Upper lobe of right lung (tissue), 1 donor: Measurements from ENCODE around the gene RPS23. TPM values are rescaled to one million over a fixed set of nuclear protein-coding genes. Genes with fewer than 3 reads are reported as not detected.

Source experiments
- ATAC-seq: fragments of 200-7000 bp; cut with Tn5 transposase; one replicate; pipeline ENCODE4 v1.9.1; 2020; ENCODE audit warnings: mild to moderate bottlenecking, moderate library complexity
- DNase-seq: peaks from one replicate; pipeline ENCODE4 v3.0.0-alpha.2; 2020
- H3K27ac ChIP-seq: fragments of 200-600 bp; one replicate; pipeline ENCODE4 v1.8.0; 2022
- H3K27me3 ChIP-seq: fragments of 200-600 bp; one replicate; pipeline ENCODE4 v1.8.0; 2022; ENCODE audit warnings: mild to moderate bottlenecking
- H3K36me3 ChIP-seq: fragments of 200-600 bp; one replicate; pipeline ENCODE4 v1.8.0; 2022
- H3K4me1 ChIP-seq: fragments of 200-600 bp; one replicate; pipeline ENCODE4 v1.8.0; 2022
- H3K4me3 ChIP-seq: fragments of 200-600 bp; one replicate; pipeline ENCODE4 v1.8.0; 2022; ENCODE audit warnings: mild to moderate bottlenecking
- H3K9me3 ChIP-seq: fragments of 200-600 bp; one replicate; pipeline ENCODE4 v1.8.0; 2022
- intact Hi-C: fragments of 100-400 bp; cut with DNase I; formaldehyde crosslinking; loops from one replicate; pipeline ENCODE4 v1.11.0; 2022
- long read RNA-seq: library from polyadenylated mRNA; unstranded; transcript quantifications from one replicate; pipeline ENCODE4 v2.0.0, GENCODE V29; 2021
- total RNA-seq: library from RNA; stranded (reverse); fragmentation: NEBNext Ultra II Directional; extraction: Animal tissue kit (Norgen Biotek cat#: 25700); gene quantifications from one replicate; pipeline ENCODE4 v1.2.1, GENCODE V29; 2021
- TF ChIP-seq, protein P1 (sequence below): fragments of 200-600 bp; IDR thresholded peaks from one replicate; pipeline ENCODE4 v1.8.0; 2022; ENCODE audit warnings: antibody characterized with exemption
- donor health status: DM: no; HTN: yes; CAD: no; lungs with severe emphysema.

Gene RPS23
- total RNA-seq, result 1,379 TPM
- long read RNA-seq, transcript RPS23-201 (4 exons, 3,437 nt), result major isoform, 141 of 161 reads
- long read RNA-seq, partial matches to known transcripts, result 1 of 161 reads
- long read RNA-seq, other reads (novel, unspliced or antisense), result 16 of 161 reads

DNA sequence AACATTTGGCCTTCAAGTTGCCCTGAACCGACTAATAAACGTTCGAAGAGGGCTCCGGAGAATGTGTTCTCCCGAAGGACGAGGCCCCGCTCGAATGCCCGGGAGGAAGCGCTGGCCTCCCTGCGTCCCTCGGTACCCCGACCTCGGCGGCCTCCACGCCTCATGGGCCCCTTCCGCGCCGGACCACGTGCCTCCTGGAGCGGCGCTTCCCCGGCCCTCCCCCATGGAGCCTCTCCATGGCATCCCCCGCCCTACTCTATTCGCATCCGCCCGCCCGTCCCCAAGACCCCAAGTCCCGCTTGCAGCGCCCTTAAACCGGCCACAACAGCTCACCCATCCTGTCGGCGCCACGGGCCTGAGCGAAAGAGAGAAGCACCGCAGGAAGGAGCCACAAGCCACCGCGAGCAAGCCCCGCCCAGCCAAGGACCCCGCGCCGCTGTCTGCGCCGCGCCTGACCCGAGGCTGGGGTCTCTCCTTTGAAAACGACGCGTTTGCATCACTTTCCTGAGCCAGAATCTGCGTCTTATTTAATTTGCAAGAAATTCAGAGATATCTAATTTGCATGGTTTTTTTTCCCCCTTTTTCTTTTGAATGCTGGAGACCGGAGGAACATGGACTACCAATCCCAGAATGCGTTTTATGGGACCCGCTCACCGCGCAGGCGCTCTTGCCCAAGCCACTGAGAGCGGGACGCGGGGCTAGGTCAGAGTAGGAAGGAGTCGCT lies at the start of gene RPS23:
Gene RPS23, minus strand, starts transcription at position 368 of the 724 bp plus-strand sequence. Its CDS starts 31 bp downstream, at position 337.
- no peaks in the 10 kb centered on the region for H3K9me3 ChIP-seq
- H3K4me3 ChIP-seq, result peak within 1 kb of the TSS; percentile 77
- H3K27ac ChIP-seq, result peak within 1 kb of the TSS; percentile 81
- TF ChIP-seq, protein P1, sequence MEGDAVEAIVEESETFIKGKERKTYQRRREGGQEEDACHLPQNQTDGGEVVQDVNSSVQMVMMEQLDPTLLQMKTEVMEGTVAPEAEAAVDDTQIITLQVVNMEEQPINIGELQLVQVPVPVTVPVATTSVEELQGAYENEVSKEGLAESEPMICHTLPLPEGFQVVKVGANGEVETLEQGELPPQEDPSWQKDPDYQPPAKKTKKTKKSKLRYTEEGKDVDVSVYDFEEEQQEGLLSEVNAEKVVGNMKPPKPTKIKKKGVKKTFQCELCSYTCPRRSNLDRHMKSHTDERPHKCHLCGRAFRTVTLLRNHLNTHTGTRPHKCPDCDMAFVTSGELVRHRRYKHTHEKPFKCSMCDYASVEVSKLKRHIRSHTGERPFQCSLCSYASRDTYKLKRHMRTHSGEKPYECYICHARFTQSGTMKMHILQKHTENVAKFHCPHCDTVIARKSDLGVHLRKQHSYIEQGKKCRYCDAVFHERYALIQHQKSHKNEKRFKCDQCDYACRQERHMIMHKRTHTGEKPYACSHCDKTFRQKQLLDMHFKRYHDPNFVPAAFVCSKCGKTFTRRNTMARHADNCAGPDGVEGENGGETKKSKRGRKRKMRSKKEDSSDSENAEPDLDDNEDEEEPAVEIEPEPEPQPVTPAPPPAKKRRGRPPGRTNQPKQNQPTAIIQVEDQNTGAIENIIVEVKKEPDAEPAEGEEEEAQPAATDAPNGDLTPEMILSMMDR, result no peak
- H3K36me3 ChIP-seq, result peaks cover 37% of the 10 kb centered on the region
- peak; percentile 95 for DNase-seq
- H3K27me3 ChIP-seq, result no peaks in the 10 kb centered on the region
- intact Hi-C loops, result no loop called here
- peaks cover 16% of the 10 kb centered on the region for H3K4me1 ChIP-seq
- ATAC-seq, result peak; percentile 98

DNA sequence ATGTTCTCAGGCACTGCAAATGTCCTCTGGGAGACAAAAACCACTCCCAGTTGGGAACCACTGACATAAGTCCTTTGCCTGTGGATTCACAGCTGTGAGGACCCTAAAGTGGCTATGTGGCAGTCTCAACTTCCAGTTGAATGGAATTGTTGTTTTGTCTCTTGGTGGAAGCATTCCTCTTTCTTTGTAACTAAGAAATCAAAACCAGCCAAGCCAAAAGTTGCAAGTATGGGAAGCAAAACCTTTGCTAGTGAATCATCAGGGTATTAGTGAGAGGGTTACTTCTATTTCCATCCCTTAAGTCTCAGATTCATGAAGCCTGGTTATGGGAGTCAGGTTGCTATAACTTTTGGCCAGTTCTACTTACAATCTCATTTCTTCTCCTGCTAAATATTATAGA lies 49.8 kb upstream of the RPS23 start:
- H3K27ac ChIP-seq, result no peak overlapping the region
- intact Hi-C loops, result no loop called here
- no peak for DNase-seq

DNA sequence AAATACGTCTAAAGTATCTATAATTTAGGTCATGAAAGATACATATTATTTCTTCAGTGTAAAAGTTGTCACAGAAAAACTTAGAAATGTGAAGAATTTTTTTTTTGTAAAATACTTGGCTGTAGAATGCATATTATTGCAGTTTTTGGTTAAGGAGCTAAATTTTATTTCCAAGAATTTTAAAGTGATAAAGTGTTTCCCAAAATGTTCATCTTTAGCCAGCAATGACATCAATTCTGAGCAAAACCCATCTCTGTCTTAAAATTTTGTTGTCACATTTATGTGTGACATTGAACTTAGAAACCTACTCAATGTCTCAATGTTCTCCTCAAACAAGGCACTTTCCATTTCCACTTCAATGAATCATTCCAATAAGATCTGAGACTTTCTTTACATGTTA lies 47.8 kb upstream of the RPS23 start:
- TF ChIP-seq, protein P1, result no peak
- ATAC-seq (no peak), DNase-seq (no peak)
- Histone ChIP-seq H3K4me3 (no peak overlapping the region), H3K36me3 (no peaks in the 10 kb centered on the region), H3K4me1 (no peaks in the 10 kb centered on the region), H3K27me3 (no peaks in the 10 kb centered on the region), H3K9me3 (no peaks in the 10 kb centered on the region), H3K27ac (no peak overlapping the region)
- intact Hi-C loops, result no loop called here

More for the DNA sequence above, 49.8 kb upstream of the RPS23 start:
- TF ChIP-seq, protein P1, result no peak
- no peak overlapping the region for H3K4me3 ChIP-seq
- H3K27me3 ChIP-seq, result no peaks in the 10 kb centered on the region
- no peak for ATAC-seq
- H3K36me3 ChIP-seq, result no peaks in the 10 kb centered on the region
- H3K4me1 ChIP-seq, result no peaks in the 10 kb centered on the region
- H3K9me3 ChIP-seq, result no peaks in the 10 kb centered on the region

DNA sequence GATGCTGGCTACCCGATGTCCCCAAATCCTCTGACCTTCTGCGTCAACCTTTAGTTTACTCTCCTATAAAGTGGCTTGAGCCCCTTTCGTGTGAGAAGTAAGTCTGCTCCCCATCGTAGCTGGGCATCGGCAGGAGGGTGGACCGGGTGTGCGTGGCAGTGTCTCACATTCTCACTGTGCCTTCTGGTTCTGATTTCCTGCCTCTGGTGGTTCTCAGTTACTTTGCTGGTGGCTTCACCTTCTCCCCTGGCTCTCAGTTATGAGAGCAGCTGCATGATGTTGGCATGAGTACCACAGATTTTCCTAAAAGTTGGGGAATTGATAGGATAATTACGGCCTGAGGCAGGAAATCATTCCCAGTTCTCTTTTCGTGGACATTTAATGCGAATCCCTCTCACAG lies 47.0 kb upstream of the RPS23 start:
- DNase-seq (no peak), ATAC-seq (no peak)
- Histone ChIP-seq H3K4me1 (no peaks in the 10 kb centered on the region), H3K36me3 (no peaks in the 10 kb centered on the region), H3K27me3 (no peaks in the 10 kb centered on the region), H3K27ac (no peak overlapping the region), H3K4me3 (no peak overlapping the region), H3K9me3 (no peaks in the 10 kb centered on the region)
- TF ChIP-seq, protein P1, result no peak
- intact Hi-C loops, result no loop called here

DNA sequence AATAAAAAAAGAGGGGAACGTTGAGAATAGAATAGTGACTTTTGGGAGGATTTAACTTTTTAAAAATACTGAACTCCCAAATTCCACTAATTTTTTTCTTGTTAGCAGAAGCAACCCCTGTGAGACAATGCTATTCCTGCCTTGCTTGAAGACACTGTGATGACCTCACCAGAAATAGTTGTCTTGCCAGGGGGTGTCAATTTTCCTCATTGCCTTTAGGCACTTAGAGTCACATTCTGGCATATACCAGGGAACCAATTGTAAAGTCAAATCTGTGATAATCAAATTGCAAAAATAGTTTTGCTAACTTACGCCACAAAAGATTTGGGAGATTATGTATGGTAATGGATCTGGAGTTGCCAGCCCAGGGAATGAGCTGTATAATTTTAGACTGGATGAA lies 42.8 kb upstream of the RPS23 start:
- Histone ChIP-seq H3K4me1 (no peaks in the 10 kb centered on the region), H3K27ac (no peak overlapping the region), H3K36me3 (no peaks in the 10 kb centered on the region), H3K4me3 (no peak overlapping the region), H3K27me3 (no peaks in the 10 kb centered on the region), H3K9me3 (no peaks in the 10 kb centered on the region)
- DNase-seq (no peak), ATAC-seq (no peak)
- intact Hi-C loops, result no loop called here
- TF ChIP-seq, protein P1, result no peak
